Erythroblast (primary cell): ENCODE data around the gene SNCA.

Experiments
- GATA1 ChIP-seq: IDR thresholded peaks from 2 replicates; pipeline ENCODE4 v1.6.1; 2011; ENCODE audit warnings: low read depth, mild to moderate bottlenecking, control low read depth, low read length, moderate library complexity
- POLR2A ChIP-seq: IDR thresholded peaks from 2 replicates; pipeline ENCODE4 v1.6.1; 2011; ENCODE audit warnings: mild to moderate bottlenecking, low read length

GRCh38 chr4:89720981-89721380 is 116.0 kb downstream of the SNCA start:
- TF ChIP-seq POLR2A (no peak), GATA1 (no peak)
